Measurements from ENCODE around the gene SYT9.

GRCh38 chr11:7251836-7252682, at the start of gene SYT9:
- TF ChIP-seq CTCF (IDR thresholded peaks at IDR 0.05; ENCODE audit: low read depth, low read length) (no peak), EZH2phosphoT487 (IDR thresholded peaks at IDR 0.05; ENCODE audit: low read depth) (no peak)
